ENCODE results near the gene ABHD12. TPM values are rescaled to one million over a fixed set of nuclear protein-coding genes. Genes with fewer than 3 reads are reported as not detected.

The ABHD12 gene
- polyA plus RNA-seq, 5 donors: 39.0 to 51.3 (median 42.7) TPM

DNA sequence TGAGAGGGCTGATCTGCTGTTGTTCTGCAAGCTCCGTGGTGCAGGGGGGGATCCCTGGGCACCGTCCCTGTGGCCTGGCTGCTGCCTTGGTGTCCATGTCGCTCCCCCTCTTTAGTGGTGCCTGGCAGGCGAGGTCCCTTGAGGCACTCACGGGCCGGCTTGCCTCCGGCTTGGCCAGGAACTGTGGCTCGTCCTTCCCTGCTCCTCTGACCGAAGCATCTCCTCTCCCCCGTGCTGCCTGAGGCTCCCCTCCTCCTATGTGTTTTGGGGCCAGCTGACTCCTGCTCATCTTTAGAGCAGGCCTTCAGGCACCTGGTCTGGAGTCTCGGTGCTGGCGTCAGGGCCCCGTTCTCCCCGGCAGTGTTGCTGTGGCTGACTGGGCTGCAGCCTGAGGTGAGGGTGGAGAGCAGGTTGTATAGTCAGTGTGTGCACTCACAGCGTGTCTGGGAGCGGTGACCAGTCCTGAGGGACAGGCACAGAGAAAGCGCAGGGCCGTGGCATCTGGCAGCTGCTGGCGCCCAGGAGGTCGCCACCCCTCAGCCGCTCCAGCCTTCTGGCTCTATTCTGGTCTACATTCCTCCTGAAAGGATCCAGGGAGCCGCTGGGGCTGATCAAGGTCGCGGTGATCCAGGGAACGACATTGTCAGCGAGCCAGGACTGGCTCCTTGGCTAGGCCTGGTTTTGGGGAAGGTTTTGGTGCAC is 99.1 kb downstream of the ABHD12 start:
- DNase-seq: no peak

DNA sequence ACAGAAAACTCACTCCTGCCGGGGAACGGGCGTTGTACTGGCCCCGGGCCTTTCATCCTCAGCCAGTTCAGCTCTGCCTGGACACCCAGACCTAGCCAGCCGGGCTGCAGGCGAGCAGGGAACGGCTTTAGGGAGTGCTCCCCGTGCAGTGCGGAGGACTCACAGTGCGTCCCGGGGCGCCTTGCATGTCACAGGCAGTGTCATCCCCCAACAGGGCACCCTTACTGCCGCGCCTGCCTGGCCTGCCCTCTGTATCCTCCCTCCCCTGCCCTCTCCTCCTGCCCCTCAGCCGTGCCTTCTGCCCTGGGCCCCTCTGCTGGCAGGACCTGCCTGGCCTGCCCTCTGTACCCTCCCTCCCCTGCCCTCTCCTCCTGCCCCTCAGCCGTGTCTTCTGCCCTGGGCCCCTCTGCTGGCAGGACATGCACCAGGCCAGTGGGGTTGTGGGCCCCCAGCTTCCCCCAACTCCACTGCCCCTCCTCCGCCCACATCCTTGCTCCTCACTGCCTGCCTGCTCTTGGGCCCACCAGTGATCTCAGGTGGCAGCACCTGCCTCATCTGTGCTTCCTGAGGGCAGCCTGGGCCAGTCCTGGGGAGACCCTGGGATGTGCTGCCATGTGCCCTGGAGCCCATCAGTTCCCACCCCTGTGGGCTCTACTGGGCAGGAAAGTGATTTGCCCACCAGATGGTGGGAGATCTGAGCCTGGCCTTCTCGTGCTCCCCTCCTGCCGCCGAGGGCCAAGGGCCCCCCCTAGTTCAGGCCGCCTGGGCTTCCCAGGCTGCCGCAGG is 99.8 kb downstream of the ABHD12 start:
- no peak for DNase-seq

DNA sequence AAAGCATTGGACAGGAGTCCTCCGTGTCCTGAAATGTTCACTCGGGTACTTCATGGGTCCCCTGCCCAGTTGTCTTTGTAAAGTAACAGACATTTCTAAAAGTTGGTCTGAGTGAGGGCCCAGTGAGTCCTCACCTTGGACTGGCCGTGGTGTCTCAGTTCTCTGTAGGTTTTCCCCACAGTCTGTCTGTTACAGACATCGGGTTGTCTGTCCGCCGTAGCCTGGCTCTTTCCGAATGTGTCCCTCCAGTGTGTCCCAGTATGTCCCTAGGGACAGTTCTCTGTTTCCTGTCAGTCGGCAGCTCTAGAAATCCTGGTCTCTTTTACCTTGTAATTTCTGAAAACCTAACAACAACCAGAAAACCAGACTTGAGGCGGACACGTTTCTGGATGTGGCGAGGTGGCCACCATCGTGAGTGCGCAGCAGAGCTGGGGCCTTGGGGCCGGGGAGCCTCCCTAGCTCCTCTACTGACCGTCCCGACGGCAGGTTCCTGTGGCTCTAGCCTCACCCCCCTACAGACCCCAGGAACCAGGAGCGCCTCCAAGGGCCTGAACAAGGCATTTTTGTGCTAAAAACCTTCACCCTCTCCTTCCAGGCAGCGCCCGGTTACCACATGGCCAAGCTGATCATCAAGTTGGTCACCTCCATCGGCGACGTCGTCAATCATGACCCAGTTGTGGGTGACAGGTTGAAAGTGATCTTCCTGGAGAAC is 100.6 kb downstream of the ABHD12 start:
- DNase-seq: no peak

GRCh38 chr20:25288291-25289181 is 102.1 kb downstream of the ABHD12 start:
- DNase-seq: no peak

GRCh38 chr20:25287631-25288290 is 102.9 kb downstream of the ABHD12 start:
- DNase-seq: no peak

DNA sequence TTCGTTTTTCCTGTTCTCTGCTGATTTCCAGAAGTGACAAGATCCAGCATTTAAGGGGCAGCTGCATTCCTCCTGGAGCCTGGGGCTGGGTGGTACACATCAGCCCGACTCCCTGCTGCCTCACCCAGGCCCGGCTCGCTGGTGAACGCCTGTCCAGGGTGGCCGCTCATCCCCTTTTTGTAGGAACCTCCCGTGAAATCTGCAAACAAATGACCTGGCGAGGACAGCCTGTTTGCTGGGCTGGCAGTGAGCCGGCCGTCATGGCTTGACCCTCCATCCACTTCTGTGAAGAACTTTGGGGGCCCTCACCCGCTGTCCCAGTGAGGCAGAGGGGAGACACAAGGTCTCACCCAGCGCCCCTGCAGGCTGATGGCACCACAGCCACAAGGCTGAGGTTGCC is 103.7 kb downstream of the ABHD12 start:
- DNase-seq: no peak

GRCh38 chr20:25285856-25286798 is 104.5 kb downstream of the ABHD12 start:
- DNase-seq: no peak

DNA sequence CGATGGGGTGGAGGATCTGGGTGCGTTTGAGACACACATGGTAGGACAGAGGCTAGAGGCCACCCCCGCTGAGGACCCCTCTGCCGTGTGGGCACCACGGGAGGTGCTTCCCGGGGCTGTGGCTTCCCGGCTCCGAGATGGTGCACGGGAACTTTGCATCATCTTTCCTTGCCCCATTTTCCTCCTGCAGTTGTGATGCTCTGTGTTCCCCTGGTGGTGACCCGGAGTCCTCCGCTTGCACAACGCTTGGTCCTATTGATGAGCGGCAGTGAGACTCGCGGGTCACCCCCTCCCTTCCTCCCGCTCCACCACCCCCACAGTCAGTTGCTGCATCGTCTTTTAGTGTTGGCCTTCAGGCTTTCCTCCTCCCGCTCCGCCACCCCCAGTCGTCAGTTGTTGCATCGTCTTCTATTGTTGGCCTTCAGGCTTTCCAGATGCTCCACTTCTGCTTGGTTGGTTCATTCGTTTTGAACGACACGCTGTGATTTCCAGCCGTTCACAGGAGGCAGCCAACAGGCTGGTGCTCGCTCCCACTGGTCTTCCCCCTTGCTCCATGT is 105.5 kb downstream of the ABHD12 start:
- DNase-seq: no peak

- DNase-seq: no peak
Measured at GRCh38 chr20:25284131-25284601, 106.5 kb downstream of the ABHD12 start.

- no peak for DNase-seq
Measured at GRCh38 chr20:25283221-25283951, 107.2 kb downstream of the ABHD12 start.

DNA sequence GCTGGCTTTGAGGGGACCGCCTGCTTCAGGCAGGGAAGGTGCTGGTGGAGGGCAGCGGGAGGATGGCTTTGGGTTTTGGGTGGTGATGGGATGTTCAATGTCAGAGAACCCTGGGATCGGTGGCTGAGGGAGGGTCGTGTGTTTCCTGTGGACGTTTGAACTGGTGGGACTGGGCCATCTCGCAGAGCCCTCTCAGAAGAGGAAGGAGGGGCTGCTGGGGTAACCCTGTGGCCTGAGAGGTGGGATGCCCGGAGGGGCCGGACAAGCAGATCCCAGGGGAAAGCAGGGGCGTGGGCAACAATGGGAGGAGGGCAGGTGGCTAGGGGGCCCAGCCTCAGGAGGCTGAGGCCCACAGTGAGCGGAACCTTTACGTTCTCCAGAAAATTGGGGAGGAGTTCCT is 107.8 kb downstream of the ABHD12 start:
- DNase-seq: no peak

DNA sequence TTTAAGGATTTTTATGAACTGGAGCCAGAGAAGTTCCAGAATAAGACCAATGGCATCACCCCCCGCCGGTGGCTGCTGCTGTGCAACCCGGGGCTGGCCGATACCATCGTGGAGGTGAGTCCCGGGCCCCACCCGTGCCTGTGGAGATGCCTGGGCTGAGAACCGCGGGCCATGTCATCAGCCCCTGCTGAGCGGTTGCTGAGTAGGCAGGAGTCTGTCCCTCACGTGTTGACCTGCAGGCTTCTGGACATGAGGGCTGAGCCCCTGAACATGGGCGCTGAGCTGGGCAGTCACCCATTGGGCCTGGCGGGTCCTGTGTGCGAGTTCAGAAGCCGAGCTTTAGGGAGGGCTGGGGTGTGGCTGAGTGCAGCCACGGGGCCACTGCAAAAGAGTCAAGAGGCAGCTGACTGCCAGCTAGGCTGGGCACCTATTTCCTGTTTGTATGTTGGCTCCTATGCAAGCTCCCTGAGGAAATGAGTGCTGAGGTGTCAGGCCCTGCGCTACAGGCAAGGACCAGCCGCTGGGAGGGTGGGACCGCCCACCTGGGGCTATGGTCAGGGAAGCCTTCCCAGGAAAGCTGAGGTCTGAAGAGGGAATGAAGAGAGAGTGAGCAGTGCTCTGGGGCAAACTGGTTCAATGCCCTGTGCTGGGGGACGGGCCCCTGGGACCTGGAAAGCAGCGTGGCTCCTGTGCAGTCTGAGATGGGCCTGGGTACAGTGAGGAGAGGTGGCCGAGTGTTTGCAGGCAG is 108.4 kb downstream of the ABHD12 start:
- DNase-seq: no peak

DNA sequence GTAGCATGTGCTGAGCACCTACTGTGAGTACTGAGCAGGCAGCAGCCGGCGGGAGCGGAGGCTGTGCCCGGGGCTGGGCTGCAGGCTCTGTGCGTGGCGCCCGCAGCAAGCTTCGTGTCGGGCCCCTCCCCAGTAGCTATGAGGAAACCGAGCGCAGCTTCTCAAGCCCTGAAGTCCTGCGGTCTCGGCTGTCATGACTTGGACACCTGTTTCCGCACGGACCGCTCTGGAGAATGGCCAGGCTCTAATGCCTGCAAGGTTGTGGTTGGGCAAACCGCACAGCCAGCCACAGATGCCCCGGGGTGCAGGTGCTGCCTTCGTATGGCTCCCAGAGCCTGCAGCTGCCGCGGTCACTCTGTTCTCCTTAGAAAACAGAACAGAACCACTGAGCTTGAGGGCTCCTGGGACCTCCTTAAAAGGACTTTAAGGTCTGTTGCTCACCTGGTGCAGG is 109.1 kb downstream of the ABHD12 start:
- DNase-seq: no peak

- DNase-seq: no peak
Measured at GRCh38 chr20:25280574-25281535, 109.8 kb downstream of the ABHD12 start.

- no peak for DNase-seq
Measured at GRCh38 chr20:25280051-25280573, 110.5 kb downstream of the ABHD12 start.

DNA sequence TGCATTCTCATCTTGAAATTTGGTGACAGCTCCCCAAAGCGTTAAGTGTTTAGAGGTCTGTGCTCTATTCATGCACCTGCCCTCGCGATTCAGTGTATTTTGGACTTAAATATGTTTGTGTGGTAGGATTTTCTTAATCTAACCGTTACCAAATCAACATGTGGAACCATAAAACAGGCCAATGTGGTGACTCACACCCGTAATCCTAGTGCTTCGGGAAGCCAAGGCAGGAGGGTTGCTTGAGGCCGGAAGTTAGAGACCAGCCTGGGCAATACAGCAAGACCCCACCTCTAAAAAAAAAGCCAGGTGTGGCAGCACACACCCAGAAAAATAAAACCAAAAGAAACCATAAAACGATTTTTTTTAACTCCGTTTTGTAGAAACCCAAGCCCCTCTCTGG is 111.2 kb downstream of the ABHD12 start:
- no peak for DNase-seq

All from right lung (tissue), 5 donors.